GM18867 (cell line): Measurements from ENCODE around the gene DEFB129.
"Not testable (repeated sequence)": the region's sequence is repeated elsewhere in the genome, so short reads cannot be mapped to it uniquely, and the experiment has no call there.

Experiments
- ATAC-seq: cut with Tn5 transposase; IDR thresholded peaks from one replicate; pipeline ENCODE4 v1.9.1; 2021; ENCODE audit warnings: mild to moderate bottlenecking, moderate library complexity; ENCODE audit not compliant: unreplicated experiment

Gene DEFB129

GRCh38 chr20:252801-253200 lies 25.7 kb downstream of the DEFB129 start:
- ATAC-seq: no peak

GRCh38 chr20:253447-253846 lies 26.4 kb downstream of the DEFB129 start:
- ATAC-seq: not testable (repeated sequence)

- no peak for ATAC-seq
Measured at GRCh38 chr20:257419-257818, 30.4 kb downstream of the DEFB129 start, which contains the start of gene DEFB132. DEFB132 (plus strand) TSS chr20:257724; CDS start chr20:257779, 55 bp downstream.

DNA sequence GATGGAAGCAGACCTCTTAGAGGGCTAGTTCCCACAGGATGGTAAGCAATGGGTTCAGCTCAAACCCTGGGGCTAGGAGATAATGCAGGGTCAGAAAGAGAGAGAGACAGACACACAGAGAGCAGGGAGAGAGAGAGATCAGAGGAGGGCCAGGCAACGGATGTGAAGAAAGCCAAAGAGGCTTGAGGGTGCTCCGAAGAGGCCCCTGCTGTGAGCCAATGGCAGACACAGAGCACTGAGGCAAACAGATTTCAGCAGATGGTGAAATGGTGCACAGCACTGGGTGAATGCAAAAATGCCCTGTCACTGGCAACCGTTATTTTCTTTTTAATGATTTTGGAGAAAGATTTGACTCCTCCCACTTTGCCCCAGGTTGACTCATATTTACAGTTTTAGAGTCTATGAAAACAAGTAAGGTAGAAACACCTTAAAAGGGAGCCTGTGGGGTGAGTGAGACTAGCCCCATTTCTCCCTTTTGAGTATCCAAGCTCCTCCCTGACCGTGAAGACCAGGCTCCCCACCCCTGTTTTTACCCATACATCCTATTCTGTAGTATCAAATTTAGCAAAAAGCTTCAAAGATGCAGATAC lies 31.3 kb downstream of the DEFB129 start:
- ATAC-seq: no peak

DNA sequence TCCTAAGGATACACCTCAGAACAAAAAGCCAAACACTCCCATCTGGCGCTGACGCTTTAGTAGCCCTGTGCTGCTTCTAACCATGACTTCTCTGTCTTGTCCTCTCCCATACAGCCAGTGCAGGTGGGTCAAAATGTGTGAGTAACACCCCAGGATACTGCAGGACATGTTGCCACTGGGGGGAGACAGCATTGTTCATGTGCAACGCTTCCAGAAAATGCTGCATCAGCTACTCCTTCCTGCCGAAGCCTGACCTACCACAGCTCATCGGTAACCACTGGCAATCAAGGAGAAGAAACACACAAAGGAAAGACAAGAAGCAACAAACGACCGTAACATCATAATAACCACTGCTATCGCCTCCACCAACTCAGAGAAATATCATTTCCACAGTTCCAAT lies 31.9 kb downstream of the DEFB129 start:
- ATAC-seq: no peak

GRCh38 chr20:259981-260380 lies 32.9 kb downstream of the DEFB129 start:
- no peak for ATAC-seq

DNA sequence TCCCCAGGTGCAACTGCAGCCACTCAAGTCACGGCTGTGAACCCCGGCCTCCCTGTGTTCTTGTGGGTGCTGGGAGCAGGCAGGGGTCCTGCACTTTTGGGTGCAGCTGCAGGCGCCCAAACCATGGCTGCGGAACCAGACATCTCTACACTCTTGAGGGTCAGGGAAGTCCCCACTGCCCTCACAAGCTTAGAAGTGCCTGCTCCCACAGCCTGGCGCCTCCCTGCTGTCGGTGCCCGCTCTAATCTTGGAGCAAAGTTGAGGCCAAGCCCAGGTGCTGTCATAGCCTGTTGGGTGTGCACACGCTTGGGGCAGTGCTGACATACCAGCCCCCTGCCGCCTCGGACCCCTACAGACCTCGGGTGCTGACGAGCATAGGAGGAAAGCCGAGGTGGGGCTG lies 36.6 kb downstream of the DEFB129 start:
- no peak for ATAC-seq

DNA sequence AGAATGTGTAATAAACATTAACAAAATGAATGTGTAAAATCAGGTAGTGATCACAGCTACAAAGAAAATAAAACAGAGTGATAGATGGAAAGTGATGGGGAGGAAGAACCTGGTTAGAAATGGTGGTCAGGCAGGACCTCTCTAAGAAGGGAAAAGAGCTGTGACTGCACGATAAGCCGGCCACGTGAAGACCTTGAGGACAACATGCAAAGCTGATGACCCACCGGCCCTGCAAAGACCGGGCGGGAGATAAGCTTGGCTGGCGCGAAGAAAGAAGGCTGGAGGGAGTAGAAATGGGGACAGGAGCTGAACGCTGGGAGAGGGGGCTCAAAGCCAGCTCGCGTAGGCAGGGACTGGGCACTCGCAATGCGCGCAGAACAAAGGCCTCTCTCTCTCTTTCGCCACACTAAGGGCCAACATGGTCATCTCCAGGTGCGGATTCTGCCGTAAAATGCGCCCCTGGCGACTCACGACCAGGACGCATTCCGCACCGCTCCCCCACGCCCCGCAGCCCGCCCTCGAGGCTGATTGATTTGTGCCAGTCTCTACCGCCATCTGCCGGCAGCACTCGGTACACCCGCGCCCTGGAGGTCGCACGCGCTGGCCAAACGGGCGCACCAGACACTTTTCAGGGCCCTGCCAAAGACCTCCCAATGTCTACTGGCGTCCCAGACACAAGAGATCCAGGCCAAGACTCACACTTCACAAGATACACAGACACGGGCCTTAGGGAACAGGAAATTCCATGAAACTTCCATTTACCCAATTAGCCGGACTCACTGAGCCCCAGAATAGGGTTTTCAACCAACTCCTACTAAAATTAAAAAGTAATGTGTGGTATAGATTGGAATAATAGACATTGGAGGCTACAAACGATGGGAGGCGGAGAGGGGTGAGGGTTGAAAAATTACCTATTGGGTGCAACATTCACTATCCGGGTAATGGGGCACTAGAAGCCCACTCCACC lies 39.8 kb downstream of the DEFB129 start:
- peak; percentile 93 for ATAC-seq

GRCh38 chr20:270517-270916 lies 43.5 kb downstream of the DEFB129 start:
- ATAC-seq: no peak

DNA sequence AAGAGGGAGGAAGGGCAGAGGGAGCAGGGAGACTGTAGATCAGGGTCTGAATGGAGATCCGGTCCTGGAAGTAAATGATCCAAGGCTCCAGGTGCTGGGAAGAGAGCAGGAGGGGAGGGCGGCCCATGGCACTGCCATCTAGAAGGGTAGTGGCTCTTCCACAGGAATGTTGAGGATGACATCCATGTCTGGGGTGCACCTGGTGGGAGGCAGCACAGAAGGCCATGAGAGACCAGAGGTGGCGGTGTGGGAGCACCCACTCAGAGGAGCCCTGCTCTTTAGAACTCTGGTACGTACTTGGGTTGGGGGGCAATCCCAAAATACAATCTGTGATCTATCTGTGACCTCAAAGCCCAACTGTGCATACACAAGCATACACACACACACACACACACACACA lies 44.0 kb downstream of the DEFB129 start:
- no peak for ATAC-seq

DNA sequence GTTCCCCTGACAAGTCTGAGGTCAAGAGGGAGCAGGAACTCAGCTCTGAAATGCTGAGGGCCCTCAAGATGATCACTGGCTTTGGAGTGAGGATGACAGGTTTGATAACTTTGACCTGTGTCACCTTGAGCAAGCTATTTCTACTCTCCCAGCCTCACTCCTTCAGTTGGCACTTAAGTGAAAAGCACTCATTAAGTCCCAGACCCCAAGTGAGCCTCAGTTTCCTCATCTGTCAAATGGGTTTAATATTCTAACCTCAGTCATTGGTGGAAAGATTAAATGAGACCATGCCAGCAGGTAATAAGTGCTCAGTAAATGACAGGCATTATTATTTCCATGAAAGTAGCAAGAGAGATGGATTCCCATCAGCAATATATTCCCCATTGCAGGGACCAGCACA lies 44.5 kb downstream of the DEFB129 start:
- no peak for ATAC-seq

DNA sequence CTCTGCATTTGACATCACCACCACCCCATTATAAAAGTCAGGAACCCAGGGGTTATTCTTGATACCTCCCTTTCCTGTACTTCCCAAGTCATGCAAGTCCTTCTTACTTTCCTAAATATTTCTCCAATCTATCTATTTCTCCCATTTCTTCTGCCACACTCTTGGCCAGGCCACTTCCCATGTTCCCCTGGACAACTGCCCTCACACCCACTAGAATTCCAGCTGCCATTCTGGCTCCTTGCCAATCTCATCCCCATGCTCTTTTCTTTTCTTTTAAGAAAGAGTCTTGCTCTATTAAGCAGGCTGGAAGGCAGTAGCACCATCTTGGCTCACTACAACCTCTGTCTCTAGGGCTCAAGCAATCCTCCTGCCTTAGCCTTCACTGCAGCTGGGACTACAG lies 45.7 kb downstream of the DEFB129 start:
- ATAC-seq: no peak

DNA sequence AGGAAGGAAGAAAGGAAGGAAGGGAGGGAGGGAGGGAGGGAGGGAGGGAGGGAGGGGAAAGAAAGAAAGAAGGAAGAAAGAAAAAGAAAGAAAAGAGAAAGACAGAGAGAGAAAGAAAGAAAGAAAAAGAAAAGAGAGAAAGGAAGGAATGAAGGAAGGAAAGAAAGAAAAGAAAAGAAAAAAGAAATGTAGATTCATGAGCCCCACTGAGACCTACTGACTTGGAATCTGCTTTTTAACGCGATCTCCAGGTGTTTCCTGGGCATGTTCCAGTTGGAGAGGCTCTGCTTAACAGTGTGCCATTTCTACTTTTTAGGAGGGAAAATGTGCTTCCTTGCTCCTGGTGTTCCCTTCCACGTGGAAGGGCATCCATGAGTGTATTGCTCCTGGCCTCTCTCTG lies 46.8 kb downstream of the DEFB129 start:
- no peak for ATAC-seq

- ATAC-seq: no peak
Measured at GRCh38 chr20:275791-276190, 48.7 kb downstream of the DEFB129 start.

GRCh38 chr20:276620-277495 lies 49.8 kb downstream of the DEFB129 start:
- no peak for ATAC-seq

GRCh38 chr20:277496-277781 lies 50.4 kb downstream of the DEFB129 start:
- ATAC-seq: no peak

GRCh38 chr20:278181-278580 lies 51.1 kb downstream of the DEFB129 start:
- ATAC-seq: no peak

DNA sequence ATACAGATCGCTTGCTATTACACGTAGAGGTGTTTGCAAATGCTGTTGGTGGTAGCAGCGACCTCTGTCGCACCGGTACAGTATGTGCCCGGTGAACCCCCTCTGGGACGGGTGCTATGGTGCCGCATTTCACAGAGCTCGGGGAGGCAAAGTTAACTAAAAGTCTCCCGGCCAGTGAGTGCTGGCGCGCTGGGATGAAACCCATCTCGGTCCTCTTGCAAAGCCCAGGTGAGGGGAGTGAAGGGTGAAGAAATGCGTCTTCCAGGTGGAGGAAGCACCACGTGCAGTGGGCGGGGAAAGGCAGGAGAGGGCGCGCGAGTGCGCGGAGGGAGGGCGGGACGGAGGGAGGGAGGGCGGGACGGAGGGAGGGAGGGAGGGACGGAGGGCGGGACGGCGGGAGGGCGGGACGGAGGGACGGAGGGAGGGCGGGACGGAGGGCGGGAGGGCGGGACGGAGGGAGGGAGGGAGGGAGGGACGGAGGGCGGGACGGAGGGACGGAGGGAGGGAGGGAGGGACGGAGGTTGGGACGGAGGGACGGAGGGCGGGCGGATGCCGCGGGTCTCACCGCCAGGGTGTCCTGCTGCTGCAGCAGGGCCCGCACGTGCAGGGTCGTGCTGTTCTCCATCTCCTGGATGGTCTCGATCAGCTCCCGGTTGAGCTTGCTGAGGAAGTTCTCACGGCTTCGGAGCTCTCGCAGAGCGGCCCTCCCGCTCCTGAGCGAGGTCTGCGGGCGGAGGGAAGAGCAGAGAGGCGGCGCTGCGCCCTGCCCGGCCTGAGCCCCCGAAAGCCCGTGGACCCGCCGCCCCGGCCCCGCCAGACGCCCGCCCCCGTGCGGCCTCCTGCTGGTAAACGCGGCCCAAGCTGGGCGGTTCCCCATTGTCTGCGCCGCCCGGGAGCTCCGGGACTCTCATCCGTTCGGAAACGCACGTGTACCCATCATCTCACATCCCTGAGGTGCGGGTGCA lies 51.8 kb downstream of the DEFB129 start:
- no peak for ATAC-seq
